GM18520 (cell line): Measurements from ENCODE around the gene M1AP.
"Not testable (repeated sequence)": the region's sequence is repeated elsewhere in the genome, so short reads cannot be mapped to it uniquely, and the experiment has no call there.

Source experiments
- ATAC-seq: cut with Tn5 transposase; IDR thresholded peaks from one replicate; pipeline ENCODE4 v1.9.1; 2021; ENCODE audit not compliant: unreplicated experiment

M1AP gene

DNA sequence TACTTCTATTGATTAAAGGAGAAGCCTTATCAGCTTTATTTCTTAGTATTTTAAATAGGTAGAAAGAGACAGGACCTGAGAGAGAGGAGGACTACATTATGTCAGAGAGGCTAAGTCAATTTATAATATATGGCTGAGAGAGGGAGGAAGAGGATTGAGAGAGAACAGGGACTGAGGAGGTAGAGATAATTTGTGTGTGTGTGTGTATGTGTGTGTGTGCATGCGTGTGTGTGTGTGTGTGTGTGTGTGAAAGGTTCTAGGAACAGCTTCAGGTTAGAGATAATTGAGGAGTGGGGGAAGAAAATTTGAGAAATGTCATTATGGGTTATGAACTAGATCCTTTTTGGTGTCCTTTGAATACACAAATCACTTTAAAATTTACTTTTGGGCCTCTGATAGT, 78.4 kb downstream of the M1AP start:
- ATAC-seq, result no peak

DNA sequence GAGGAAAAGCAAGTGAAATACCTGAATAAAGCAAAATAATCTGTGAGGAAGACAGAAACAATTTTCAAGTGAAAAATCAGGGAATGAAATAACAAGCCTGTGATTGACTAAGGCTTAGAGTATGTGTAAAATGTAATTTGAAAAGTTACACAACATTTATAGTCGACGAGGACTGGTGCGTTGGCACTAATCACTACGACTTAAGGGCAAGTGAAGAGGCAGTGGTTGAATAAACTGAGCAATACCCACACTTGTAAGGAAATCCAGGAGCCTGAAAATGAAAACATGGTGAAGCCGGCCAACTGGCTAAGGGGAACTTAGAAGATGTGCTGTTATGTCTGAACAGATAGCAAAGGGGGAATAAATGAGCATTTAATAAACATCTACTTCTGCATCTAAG, 80.2 kb downstream of the M1AP start:
- no peak for ATAC-seq

DNA sequence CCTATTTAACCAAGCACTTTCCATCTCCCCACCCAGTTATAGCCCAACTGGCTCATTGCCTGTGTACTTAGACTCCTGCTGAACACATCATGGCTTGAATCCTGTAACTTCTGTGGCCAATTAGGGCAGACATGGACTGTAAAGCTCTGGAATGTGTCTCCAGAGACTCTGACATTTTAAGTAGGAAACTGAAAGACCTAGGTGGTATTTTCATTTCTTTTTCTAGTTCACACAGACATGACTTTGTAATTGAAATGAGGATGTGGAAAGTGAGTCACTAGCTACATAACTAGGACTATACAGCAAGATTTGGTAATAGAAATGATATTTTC, 81.4 kb downstream of the M1AP start:
- no peak for ATAC-seq

DNA sequence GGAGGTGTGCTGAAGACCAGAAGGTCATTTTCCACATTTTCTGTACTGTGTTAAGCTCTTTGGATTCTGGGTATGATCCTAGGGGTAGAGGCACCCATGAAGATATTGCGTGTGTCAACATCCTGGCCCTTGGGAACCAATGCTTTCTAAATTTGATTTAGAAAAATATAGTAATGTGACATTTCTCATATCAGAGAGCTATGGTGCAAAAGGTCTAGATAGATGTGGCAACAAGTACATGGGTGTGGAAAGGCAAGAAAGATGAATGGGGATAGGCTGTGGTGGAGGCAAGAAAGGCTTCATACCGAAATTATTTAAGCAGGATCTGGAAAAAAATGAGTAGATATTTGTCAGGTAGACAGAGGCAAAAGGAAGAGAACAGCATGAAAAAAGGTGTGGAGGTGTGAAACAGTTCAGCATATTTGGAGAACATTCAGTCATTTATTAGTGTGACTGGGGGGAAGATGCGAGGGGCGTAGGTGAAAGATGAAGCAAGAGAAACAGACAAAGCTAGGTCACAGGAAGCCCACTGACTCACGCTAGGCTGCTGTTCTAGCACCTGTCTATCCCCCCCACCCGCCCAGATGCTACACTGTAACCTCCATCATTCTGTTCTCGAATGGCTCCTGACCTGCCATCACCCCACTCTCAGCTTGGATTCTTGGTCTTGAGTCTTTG, 81.9 kb downstream of the M1AP start:
- ATAC-seq, result no peak

DNA sequence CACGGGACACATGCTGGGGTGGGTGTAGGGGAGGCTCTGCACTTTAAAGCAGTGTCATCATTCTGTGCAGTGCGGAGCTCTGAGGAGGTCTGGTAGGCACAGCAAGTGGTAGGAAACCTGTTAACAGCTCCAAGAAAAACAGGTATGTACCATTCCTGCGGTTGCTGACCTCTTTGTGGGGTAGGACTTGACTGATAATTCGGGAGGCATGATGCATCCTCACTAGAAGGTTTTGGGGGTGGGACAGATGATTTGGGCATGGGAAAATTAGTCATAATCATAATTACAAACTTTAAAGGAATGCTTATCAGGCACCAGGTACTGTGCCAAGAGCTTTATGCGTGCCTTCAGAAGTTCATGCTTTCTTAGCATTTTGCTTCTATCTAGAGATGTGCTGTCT, 83.9 kb downstream of the M1AP start:
- no peak for ATAC-seq

DNA sequence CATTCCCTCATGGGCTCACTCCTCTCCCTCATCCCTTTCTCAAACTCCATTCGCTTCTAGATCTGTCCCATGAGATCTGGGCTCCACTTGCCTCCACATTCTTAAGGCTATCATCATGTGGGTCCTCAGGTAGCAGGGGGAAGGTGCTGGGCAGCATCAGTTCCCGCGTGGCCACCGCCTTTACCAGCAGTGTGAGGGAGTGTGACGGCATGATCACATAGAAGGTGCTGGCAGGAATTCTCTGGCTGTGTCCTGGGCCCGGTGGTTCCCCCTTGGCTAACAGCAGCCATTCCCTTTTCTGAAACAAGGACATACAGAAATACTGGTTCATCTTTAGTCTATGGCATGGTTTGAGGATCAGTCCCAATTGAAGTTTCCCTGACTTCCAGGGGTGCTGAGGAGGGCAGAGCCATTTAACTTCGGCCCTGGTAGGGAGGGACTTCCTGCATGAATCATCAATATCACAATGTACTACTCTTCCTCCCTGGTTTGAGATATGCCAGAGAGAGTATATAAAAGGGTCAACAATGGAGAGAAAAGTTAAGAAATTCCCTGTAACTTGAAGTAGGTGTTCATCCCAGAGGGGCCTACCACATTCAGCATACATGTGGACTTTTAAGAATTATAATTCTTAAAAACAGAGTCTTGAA, 85.9 kb downstream of the M1AP start:
- no peak for ATAC-seq

DNA sequence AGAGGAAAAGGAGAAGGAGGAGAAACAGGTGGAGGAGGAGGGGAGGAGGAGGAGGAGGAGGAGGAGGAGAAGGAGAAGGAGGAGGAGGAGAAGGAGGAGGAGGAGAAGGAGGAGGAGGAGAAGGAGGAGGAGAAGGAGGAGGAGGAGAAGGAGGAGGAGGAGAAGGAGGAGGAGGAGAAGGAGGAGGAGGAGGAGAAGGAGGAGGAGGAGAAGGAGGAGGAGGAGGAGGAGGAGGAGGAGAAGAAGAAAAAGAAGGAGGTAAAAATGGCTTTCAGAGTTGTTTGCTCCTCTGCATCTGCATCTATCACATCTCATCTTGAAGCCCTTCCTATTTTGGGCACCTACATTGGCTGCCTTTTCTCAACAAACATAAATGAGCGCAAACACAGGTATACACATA, 87.1 kb downstream of the M1AP start:
- not testable (repeated sequence) for ATAC-seq

DNA sequence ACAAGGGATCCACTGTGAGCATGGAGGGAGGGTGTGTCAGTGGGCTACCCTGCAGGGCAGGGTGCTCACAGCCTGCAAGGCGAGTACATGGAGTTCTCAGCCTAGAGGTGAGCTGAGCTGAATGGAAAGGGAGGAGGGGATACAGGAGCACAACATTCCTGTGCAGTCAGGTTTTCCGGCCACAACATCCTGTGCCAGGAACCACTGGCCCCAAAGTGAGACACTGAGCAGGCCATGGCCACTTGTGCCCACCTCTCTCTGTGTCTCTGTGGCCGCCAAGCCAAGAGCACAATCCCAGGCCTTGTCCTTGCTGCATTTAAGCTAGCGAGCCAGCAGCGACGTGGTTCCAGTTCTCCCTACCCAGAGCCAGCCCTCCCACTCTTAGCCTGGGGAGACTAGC, 87.5 kb downstream of the M1AP start:
- no peak for ATAC-seq

DNA sequence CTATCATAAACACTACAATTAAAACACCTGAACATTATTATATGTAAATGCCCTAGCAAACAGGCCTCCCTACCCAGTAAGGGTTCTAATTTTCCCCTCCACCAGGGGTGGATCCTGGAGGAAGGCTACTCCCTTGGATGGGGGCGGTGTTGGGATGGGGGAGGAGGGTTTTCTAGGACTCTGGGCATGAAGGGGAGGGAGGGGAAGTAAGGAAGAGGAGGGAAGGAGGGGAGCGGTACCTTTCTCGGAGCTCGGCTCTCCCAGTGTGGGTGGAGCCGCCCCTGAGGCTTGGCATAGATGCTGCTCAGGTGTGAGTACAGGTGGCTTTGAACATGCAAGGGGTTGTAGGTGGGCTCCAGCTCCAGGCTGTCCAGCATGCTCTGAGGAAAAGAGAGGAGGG, 88.2 kb downstream of the M1AP start:
- no peak for ATAC-seq

DNA sequence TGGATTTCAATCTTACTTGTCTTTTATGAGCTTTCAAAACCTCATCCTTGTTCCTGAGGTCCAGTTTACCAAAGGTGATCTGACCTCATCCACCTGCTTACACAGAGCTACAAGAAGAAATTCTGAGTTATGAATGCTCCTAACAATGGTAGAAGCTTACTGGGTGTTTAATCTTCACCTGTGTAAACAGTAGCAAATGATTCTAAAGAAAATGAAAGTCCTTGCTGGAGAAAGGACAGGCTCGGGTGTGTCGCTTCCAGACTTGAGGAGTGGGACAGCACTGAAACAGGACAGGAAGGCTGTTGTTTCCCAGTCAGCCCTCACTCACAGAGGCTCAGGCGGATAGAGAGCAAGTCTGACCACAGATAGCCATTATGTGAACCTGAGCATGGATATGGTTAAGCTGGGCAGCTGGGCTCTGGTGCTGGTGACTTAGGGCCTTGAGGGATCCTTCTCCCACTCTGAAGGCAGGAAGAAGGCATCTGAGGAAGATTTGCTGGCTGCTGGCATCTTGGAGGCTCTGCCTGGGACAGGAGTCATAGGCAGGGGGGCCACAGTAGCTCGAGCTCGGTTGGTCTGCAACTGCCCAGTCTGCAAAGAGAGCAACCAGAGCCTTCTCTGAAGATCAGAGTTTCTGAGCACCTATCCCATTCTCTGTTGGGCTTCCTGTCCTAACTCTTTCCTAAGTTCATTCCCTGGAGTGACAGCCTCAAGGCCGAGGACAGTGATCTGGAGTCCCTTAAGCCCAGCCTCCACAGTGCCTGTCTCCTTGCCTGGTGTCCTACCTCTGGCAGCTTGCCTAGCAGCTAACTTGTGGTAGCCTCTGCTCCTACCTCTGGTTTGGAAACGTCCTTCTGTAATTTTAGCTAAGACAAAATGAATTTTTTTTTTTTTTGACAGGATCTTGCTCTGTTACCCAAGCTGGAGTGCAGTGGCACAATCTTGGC, 89.6 kb downstream of the M1AP start:
- ATAC-seq, result no peak

DNA sequence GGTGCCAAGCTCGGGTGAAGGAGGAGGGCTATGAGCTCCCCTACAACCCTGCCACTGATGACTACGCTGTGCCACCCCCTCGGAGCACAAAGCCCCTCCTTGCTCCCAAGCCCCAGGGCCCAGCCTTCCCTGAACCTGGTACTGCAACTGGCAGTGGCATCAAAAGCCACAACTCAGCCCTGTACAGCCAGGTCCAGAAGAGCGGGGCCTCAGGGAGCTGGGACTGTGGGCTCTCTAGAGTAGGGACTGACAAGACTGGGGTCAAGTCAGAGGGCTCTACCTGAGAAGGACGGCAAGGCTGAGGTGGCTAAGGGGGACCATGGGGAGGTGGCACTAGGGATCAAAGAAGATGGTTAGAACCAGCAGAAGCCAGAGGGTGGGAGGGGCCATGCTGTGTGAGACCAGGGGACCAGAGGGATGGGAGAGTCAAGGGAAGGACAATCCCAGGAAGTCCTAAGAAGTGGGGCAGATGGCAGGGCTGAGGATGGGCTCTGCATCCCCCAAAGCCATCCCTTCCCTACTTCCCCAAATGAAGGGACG, 91.2 kb downstream of the M1AP start:
- no peak for ATAC-seq

DNA sequence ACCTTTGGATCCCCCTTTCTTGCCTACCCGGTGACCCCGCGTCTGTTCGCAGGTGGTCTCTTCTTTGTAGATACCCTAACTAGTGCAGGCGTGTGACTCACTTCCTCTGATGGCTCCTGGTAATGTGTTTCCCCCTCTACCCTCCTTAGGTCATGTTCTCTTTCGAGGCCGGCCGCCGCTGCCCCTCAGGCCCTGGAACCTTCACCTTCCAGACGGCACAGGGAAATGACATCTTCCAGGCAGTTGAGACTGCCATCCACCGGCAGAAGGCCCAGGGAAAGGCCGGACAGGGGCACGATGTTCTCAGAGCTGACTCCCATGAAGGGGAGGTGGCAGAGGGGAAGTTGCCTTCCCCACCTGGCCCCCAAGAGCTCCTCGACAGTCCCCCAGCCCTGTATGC, 92.0 kb downstream of the M1AP start:
- ATAC-seq, result no peak

DNA sequence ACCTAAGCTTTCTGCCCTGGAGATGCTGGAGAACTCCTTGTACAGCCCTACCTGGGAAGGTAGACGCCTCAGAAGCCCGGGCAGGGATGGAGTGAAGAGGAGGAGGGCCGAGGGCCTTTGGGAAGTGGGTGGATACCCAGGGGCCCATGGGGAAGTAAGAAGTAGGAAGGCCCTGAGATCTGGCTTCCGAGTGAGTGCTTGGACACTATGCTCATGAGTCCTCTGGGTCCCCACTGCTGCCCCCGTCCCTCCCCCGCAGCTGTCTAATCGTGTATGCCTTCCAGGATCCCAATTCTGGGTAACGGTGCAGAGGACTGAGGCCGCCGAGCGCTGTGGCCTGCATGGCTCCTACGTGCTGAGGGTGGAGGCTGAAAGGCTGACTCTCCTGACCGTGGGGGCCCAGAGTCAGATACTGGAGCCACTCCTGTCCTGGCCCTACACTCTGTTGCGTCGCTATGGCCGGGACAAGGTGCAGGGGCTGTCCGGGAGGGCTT, 92.5 kb downstream of the M1AP start:
- ATAC-seq, result no peak

DNA sequence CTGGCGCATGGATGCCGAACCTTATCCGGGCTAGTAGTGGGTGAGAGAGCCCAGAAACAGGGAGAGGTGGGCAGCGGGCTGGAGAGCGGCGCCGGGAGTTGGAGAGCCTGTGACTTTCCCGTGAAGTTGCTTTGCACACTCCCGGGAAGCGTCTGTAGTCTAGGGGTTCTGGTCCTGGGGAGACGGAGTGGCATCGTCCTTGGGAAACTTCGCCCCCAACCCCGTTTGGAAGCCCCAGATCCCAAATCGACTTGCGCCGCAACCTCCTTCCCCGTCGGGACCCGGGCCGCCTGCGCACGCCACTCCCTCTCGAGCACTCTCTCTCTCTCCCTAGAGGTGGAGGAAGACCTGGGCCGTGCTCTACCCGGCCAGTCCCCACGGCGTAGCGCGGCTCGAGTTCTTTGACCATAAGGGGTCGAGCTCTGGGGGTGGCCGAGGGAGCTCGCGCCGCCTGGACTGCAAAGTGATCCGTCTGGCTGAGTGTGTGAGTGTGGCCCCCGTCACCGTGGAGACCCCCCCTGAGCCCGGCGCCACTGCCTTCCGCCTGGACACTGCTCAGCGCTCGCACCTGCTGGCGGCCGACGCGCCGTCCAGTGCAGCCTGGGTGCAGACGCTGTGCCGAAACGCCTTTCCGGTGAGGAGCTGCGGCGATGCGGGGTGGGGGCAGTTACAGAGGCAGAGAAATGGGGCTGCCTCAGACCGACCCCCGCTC, 93.2 kb downstream of the M1AP start:
- ATAC-seq, result no peak

DNA sequence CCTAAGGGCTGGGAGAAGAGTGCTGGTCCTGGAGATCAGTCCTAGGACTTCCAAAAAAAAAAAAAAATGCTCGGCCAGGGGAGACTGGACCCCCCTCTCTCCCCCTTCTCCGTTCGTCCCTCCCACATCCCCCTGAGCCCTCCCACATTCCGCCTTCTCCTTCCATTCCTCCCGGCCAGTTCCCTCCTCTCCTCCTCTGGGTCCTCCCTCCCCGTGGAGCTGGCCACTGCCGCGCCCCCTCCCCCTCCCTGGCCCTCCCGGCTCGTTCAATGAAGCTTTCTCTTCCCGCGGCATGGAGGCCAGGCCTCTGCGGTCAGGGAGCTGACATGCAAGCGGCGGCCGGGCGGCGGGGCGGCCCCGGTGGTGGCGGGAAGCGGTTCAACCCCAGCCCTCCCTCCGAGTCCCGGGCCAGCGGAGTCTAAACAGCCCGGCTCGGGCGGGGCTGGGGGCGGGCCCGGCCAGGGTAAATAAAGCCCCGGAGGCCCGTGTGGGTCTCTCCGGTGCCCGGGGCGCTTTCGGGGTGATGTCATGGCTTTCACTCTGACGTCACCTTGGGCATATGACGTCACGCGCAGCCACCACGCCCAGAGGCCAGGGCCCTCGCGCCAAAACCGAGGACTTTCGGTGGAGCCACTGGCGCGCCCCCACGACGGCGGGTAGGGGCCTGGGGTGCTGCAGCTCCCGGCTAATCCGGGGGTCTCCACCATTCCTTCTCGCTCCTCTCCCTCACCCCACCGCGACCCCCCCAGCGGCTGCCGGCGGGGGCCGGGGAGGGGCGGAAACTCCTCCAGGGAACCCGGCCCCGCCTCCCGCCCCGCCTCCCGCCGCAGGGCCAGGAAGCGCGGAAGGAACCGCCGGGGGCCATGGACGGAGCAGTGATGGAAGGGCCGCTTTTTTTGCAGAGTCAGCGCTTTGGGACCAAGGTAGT, 94.0 kb downstream of the M1AP start, which contains the start of the genes DOK1 and LOXL3:
Gene DOK1 (plus strand): TSS at position 829 of the 928 bp plus-strand sequence. CDS start 35 bp downstream, at position 864.
Gene LOXL3 (minus strand): TSS at position 51 of the 928 bp plus-strand sequence. CDS start 1,308 bp downstream, outside the sequence.
- peak; percentile 36 for ATAC-seq

DNA sequence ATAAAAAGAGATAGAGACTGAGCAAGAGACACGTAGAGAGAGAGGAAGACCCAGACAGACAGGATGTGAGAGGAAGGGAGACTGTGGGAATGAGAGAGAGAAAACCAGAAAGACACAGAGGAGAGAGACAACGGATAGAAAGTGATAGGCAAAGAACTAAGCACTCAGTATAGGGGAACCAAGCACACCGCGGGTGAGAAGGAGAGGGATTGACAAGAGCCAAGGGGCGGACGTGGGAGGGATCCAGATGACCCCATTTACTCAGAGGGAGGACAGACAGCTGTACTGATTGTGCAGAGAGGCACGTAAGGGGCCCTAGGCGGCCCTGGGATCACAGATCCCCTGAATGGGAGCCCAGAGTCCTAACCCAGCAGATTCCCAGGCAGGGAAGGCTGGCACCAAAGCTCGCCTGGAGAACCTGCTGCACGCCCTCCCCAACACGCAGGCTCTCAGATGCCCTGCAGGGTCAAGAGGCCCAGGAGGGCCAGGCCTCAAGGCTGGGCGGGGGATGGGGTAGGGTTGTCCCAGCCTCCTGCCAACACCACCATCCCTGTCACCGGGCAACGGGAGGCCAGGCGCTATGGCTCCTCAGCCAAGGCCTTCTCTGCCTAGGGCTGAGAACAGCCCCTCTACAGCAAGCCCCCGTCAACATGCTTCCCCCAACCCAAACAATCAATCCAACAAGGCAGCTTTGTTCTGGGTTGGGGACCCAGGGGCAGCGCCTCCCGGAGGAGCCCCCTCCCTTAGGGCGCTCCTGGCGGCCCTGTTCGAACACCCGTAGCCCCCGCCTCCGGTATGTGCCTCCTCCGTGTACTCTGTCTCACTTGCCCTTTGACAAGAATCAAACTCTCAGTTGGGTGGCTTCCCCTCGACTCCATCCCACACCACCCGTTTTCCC, 95.0 kb downstream of the M1AP start:
- no peak for ATAC-seq

DNA sequence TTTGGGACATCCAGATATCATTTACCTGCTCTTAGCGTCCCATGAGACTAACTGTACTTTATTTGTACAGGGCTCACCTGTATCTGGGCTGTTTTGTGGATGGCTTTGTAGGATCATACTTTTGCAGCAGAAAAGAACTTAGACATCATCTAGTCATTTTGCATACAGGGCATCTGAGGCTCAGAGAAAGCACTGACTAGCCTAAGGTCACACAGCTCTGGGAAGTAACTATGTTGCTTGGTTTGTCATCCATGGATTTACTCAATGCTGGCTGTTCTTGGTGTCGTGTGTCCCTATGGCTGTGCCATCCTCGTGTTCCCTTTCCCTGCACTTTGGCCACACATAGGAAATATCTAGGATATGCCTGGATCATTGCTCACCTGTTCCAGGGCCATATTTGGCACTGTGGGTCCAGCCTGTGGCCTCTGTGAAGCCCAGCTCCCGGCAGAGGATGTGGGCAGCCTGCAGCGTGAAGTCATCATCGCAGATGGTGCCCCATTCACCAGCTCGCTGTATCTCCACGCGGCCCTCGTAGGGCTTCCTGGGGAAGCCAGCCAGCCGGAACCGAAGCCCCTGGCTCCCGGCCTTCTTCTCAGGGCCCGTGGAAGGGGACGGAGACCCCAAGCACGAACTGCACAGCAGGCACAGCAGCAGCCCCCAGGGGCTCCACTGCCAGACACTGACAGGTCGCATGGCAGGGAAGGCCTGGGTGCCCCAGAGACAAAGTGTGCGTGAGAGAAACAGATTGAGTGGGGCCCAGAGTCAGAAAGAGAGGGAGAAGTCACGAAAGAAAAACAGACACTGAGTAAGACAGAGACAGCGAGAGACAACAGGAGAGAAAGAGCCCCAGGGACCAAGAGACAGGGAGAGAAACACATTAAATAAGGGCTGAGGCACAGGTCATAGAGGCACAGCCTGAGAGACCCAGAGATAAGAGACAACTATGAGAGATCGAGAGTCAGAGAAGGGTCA, 95.9 kb downstream of the M1AP start:
- ATAC-seq, result no peak
